Measurements from ENCODE around the gene PROZ.

Gene PROZ

DNA sequence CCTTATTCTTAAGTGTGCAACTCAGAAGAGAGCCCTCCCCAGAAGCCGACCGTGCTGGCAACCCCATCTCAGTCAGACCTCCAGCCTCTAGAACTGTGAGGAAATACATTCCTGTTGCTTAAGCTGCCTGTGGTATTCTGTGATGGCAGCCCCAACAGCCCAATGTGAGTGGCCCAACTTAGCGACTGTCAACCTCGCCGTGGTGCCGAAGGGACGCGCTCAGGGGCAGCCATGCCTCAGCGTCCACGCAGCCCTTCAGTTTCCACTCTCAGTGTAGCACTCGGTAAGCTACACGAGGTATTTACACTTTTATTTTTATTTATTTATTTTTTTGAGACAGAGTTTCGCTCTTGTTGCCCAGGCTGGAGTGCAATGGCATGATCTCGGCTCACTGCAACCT is 18.4 kb downstream of the PROZ start:
- peaks cover 65% of the 10 kb centered on the region for H3K36me3 ChIP-seq (ENCODE audit: insufficient read depth, low read length)
- H3K27me3 ChIP-seq (ENCODE audit: control insufficient read depth in 1 of 2, insufficient read depth in 2 of 2, low read length in 2 of 2), result no peaks in the 10 kb centered on the region
- H3K4me1 ChIP-seq (ENCODE audit: insufficient read depth, low read length), result no peaks in the 10 kb centered on the region
- no peak overlapping the region for H3K9ac ChIP-seq (ENCODE audit: low read length)
- H3K27ac ChIP-seq (ENCODE audit: low read depth, low read length), result no peak overlapping the region
- no peaks in the 10 kb centered on the region for H3K9me3 ChIP-seq (ENCODE audit: low read length)
- H3K4me3 ChIP-seq (ENCODE audit: low read depth in 1 of 2, low read length in 2 of 2), result no peak overlapping the region

GRCh38 chr13:113178070-113178895 is 19.8 kb downstream of the PROZ start:
- no peak overlapping the region for H3K9ac ChIP-seq (ENCODE audit: low read length)
- no peak overlapping the region for H3K27ac ChIP-seq (ENCODE audit: low read depth, low read length)
- H3K4me3 ChIP-seq (ENCODE audit: low read depth in 1 of 2, low read length in 2 of 2), result no peak overlapping the region
- H3K9me3 ChIP-seq (ENCODE audit: low read length), result no peaks in the 10 kb centered on the region
- H3K4me1 ChIP-seq (ENCODE audit: insufficient read depth, low read length), result no peaks in the 10 kb centered on the region
- H3K27me3 ChIP-seq (ENCODE audit: control insufficient read depth in 1 of 2, insufficient read depth in 2 of 2, low read length in 2 of 2), result no peaks in the 10 kb centered on the region
- H3K36me3 ChIP-seq (ENCODE audit: insufficient read depth, low read length), result peaks cover 62% of the 10 kb centered on the region

- Histone ChIP-seq H3K27me3 (ENCODE audit: control insufficient read depth in 1 of 2, insufficient read depth in 2 of 2, low read length in 2 of 2) (no peaks in the 10 kb centered on the region), H3K4me3 (ENCODE audit: low read depth in 1 of 2, low read length in 2 of 2) (no peak overlapping the region), H3K9ac (ENCODE audit: low read length) (no peak overlapping the region), H3K4me1 (ENCODE audit: insufficient read depth, low read length) (no peaks in the 10 kb centered on the region), H3K9me3 (ENCODE audit: low read length) (no peaks in the 10 kb centered on the region), H3K36me3 (ENCODE audit: insufficient read depth, low read length) (peaks cover 67% of the 10 kb centered on the region), H3K27ac (ENCODE audit: low read depth, low read length) (no peak overlapping the region)
Observed at GRCh38 chr13:113178896-113179167, 20.4 kb downstream of the PROZ start.

- peaks cover 67% of the 10 kb centered on the region for H3K36me3 ChIP-seq (ENCODE audit: insufficient read depth, low read length)
Observed at GRCh38 chr13:113179374-113180230, 21.2 kb downstream of the PROZ start.

GRCh38 chr13:113182046-113182445 is 23.6 kb downstream of the PROZ start:
- no peak overlapping the region for H3K4me3 ChIP-seq (ENCODE audit: low read depth in 1 of 2, low read length in 2 of 2)
- H3K9me3 ChIP-seq (ENCODE audit: low read length), result no peaks in the 10 kb centered on the region
- no peaks in the 10 kb centered on the region for H3K27me3 ChIP-seq (ENCODE audit: control insufficient read depth in 1 of 2, insufficient read depth in 2 of 2, low read length in 2 of 2)
- no peak overlapping the region for H3K9ac ChIP-seq (ENCODE audit: low read length)
- no peak overlapping the region for H3K27ac ChIP-seq (ENCODE audit: low read depth, low read length)
- H3K4me1 ChIP-seq (ENCODE audit: insufficient read depth, low read length), result no peaks in the 10 kb centered on the region
- peaks cover 50% of the 10 kb centered on the region for H3K36me3 ChIP-seq (ENCODE audit: insufficient read depth, low read length)

More at GRCh38 chr13:113179374-113180230, 21.2 kb downstream of the PROZ start:
- Histone ChIP-seq H3K9ac (ENCODE audit: low read length) (no peak overlapping the region), H3K9me3 (ENCODE audit: low read length) (no peaks in the 10 kb centered on the region), H3K27me3 (ENCODE audit: control insufficient read depth in 1 of 2, insufficient read depth in 2 of 2, low read length in 2 of 2) (no peaks in the 10 kb centered on the region), H3K4me1 (ENCODE audit: insufficient read depth, low read length) (no peaks in the 10 kb centered on the region), H3K4me3 (ENCODE audit: low read depth in 1 of 2, low read length in 2 of 2) (no peak overlapping the region), H3K27ac (ENCODE audit: low read depth, low read length) (no peak overlapping the region)

DNA sequence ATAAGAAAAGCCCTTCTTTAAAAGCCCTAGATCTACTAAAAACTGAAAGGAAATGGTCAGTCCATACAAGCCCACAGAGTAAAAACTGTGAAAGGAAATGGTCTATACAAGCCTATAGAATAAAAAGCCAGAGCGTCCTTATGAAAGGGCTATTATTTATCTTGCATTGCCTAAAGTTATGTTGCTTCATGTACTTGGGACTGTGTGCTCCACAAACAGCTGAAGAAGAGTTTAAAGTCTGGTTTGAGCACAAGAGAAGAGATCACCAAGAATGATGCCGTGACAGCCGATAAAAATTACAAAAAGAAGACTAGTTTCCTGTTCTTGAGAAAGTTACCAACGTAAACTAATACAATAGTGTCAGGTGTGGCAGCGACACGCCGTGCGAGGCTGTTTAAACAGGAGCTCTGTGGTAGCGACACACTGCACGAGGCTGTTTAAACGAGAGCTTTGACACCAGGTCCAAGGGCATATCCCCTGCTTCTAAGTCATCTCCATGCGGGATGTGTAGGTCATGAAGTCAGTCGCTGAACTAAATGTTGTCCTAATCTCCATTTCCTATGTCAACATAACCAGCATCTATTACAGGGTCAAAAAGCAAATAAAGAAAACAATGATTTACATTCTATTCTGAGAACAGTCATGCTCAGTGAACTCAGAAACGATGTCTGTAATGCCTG is 25.1 kb downstream of the PROZ start:
- no peaks in the 10 kb centered on the region for H3K4me1 ChIP-seq (ENCODE audit: insufficient read depth, low read length)
- no peak overlapping the region for H3K4me3 ChIP-seq (ENCODE audit: low read depth in 1 of 2, low read length in 2 of 2)
- peaks cover 45% of the 10 kb centered on the region for H3K36me3 ChIP-seq (ENCODE audit: insufficient read depth, low read length)
- no peaks in the 10 kb centered on the region for H3K27me3 ChIP-seq (ENCODE audit: control insufficient read depth in 1 of 2, insufficient read depth in 2 of 2, low read length in 2 of 2)
- no peaks in the 10 kb centered on the region for H3K9me3 ChIP-seq (ENCODE audit: low read length)
- no peak overlapping the region for H3K9ac ChIP-seq (ENCODE audit: low read length)
- no peak overlapping the region for H3K27ac ChIP-seq (ENCODE audit: low read depth, low read length)

GRCh38 chr13:113184568-113185440 is 26.4 kb downstream of the PROZ start:
- Histone ChIP-seq H3K9ac (ENCODE audit: low read length) (no peak overlapping the region), H3K4me3 (ENCODE audit: low read depth in 1 of 2, low read length in 2 of 2) (no peak overlapping the region), H3K36me3 (ENCODE audit: insufficient read depth, low read length) (peaks cover 41% of the 10 kb centered on the region), H3K27me3 (ENCODE audit: control insufficient read depth in 1 of 2, insufficient read depth in 2 of 2, low read length in 2 of 2) (no peaks in the 10 kb centered on the region), H3K9me3 (ENCODE audit: low read length) (no peaks in the 10 kb centered on the region), H3K27ac (ENCODE audit: low read depth, low read length) (no peak overlapping the region), H3K4me1 (ENCODE audit: insufficient read depth, low read length) (no peaks in the 10 kb centered on the region)

- no peaks in the 10 kb centered on the region for H3K27me3 ChIP-seq (ENCODE audit: control insufficient read depth in 1 of 2, insufficient read depth in 2 of 2, low read length in 2 of 2)
- no peak overlapping the region for H3K4me3 ChIP-seq (ENCODE audit: low read depth in 1 of 2, low read length in 2 of 2)
- no peak overlapping the region for H3K27ac ChIP-seq (ENCODE audit: low read depth, low read length)
- no peak overlapping the region for H3K9ac ChIP-seq (ENCODE audit: low read length)
- peaks cover 26% of the 10 kb centered on the region for H3K36me3 ChIP-seq (ENCODE audit: insufficient read depth, low read length)
- H3K9me3 ChIP-seq (ENCODE audit: low read length), result no peaks in the 10 kb centered on the region
- H3K4me1 ChIP-seq (ENCODE audit: insufficient read depth, low read length), result no peaks in the 10 kb centered on the region
Observed at GRCh38 chr13:113186061-113186900, 27.8 kb downstream of the PROZ start.

DNA sequence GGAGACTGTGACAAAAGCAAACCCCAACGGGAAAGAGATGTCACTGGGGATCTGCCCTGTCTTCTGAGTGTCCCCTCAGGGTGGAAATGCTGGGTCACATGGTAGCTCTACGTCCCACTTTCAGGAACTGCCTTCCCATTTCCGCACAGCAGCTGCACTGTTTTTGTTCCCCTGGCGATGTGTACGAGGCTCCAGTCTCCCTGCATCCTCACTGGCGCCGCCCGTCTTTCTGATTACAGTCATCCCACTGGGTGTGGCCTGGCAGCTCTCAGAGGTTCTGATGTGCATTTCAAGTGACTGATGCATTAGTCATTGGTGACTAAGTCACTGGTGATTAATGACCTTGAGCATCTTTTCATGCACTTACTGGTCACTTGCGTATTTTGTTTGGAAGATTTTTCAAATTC is 28.8 kb downstream of the PROZ start:
- Histone ChIP-seq H3K9ac (ENCODE audit: low read length) (no peak overlapping the region), H3K4me3 (ENCODE audit: low read depth in 1 of 2, low read length in 2 of 2) (no peak overlapping the region), H3K9me3 (ENCODE audit: low read length) (no peaks in the 10 kb centered on the region), H3K4me1 (ENCODE audit: insufficient read depth, low read length) (no peaks in the 10 kb centered on the region), H3K36me3 (ENCODE audit: insufficient read depth, low read length) (peaks cover 30% of the 10 kb centered on the region), H3K27ac (ENCODE audit: low read depth, low read length) (no peak overlapping the region), H3K27me3 (ENCODE audit: control insufficient read depth in 1 of 2, insufficient read depth in 2 of 2, low read length in 2 of 2) (no peaks in the 10 kb centered on the region)

DNA sequence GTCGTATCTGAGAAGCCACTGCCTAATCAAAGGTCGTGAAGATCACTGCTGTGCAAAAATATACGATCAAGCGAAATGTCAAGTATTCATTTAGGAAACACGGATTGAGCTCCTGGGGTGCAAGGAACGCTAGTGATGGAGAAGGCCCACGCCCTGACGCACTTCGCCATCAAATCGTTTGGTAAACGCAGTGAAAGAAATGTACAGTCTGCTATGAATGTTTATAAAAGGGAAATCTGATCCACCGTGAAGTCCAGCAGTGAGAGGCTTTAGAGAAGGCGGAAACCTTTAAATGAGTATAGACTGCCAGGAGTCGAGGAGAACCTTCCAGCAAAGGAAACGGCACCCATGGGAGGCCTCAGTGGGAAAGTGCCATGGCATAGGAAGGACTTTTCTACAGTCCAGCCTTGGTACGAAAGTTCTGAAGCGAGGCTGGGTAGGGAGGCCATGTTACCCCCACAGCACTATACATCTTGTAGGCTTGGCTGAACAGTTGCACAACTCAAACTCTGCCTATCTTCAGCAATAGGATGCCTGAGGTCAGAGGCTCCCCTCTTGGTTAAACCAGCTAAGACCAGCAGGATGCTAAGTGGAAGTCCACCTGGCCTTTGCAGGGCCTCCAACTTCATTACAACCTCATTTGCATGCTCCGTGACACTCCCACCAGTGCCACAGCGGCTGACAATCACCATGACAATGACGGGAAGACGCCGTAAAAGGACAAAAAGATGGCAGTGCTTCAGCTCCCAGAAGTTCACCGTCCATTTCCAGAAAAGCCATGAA is 29.6 kb downstream of the PROZ start:
- no peaks in the 10 kb centered on the region for H3K9me3 ChIP-seq (ENCODE audit: low read length)
- H3K36me3 ChIP-seq (ENCODE audit: insufficient read depth, low read length), result peaks cover 38% of the 10 kb centered on the region
- no peak overlapping the region for H3K9ac ChIP-seq (ENCODE audit: low read length)
- no peaks in the 10 kb centered on the region for H3K27me3 ChIP-seq (ENCODE audit: control insufficient read depth in 1 of 2, insufficient read depth in 2 of 2, low read length in 2 of 2)
- H3K4me1 ChIP-seq (ENCODE audit: insufficient read depth, low read length), result no peaks in the 10 kb centered on the region
- no peak overlapping the region for H3K27ac ChIP-seq (ENCODE audit: low read depth, low read length)
- H3K4me3 ChIP-seq (ENCODE audit: low read depth in 1 of 2, low read length in 2 of 2), result no peak overlapping the region
